ENCODE measurements around the gene MRPL20.

The MRPL20 gene

DNA sequence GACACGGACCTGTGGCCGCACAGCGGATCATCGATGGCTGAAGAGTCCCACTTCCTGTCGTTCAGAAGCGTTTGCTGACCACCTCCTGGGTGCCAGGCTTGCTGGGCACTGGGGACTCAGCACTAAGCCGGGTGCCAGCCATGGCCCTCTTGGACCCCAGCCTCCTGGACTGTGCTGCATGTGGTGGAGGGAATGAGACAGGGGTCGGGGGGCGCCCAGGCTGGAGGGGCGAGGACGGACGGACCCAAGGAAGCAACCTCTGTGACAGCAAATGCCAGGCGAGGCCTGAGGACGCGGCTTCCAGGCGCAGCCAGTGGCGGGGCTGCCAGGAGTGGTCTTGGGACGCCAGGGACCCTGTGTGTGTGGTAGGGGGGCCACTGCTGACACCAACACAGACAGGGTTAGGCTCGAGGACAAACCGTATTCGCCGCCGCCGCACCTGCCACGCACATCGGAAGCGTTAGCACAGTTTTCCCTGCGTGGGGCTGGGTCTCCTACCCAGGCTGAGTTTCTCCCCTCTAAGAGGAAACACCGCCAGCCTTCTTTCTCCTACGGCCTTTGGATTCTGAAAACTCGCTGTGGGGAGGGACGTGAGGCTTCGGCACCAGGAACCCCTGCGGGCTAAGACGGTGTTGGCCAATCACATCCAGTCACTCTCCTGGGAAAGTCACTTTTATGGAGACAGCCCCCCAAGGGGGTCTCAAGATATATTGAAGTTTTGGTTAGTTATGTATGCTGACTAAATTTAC lies 45.7 kb downstream of the MRPL20 start:
- no peak for DNase-seq (ENCODE audit: low read depth)

DNA sequence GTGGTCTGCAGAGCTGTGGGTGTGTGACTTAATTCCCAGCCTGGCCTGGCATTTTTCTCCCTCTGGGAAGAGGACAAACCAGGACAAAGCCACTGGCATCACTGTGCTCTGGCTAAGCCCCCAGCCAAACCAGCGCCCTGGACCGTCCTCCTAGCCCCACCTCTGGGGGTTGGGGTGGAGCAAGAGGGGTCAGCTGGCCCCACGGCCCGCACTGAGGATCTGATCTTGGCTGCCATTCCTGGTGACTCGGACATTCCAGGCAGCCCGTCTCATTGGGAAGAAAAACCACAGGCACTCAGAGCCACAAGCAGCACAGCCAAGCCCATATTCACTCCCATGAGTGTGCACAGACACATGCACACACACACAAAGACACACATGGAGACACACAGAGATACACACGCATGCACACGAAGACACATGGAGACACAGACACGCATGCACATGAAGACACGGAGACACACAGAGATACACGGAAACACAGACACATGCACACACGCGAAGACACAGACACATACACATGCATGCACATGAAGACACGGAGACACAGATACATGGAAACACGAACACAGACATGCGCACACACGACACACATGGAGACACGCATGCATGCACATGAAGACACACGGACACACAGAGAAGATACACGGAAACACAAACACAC lies 46.5 kb downstream of the MRPL20 start:
- DNase-seq (ENCODE audit: low read depth) = peak; percentile 95

DNA sequence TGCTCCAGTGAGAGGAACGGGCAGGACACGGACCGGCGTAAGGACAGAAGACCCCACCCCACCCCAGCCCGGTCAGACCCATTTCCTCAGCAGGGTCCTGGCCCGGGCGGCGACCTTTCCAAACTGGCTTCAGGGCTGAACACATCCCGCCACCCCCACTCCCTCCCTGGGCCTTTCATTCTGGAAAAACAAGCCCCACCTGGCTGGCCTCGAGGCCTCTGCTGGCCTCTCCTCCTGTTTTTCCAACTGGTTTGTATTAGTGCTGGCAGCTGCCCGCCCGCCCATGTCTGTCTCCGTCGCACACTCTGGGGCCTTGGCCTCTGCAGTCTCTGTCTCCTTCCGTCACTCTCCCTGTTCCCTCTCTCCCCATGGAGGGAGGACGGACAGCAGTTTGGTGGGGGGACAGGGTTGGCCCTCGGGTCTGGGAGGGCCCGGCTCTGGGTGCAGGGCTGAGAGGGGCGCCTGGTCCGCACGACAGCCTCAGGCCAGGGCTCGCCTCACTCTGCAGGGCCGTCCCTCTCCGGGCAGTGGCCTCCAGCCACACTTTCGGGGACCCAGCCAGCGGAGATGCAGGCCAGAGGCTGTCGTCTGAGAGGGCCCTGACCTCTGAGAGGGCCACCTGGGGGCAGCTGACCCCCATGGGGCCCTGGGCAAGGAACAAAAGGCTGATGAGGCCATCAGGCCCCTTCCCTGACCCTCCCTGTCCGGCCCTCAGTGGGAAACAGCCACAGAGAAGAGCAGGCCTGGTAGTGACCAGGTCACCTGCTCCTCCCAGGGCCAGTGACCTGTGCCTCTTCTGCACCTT lies 47.2 kb downstream of the MRPL20 start:
- DNase-seq (ENCODE audit: low read depth) = peak; percentile 45

DNA sequence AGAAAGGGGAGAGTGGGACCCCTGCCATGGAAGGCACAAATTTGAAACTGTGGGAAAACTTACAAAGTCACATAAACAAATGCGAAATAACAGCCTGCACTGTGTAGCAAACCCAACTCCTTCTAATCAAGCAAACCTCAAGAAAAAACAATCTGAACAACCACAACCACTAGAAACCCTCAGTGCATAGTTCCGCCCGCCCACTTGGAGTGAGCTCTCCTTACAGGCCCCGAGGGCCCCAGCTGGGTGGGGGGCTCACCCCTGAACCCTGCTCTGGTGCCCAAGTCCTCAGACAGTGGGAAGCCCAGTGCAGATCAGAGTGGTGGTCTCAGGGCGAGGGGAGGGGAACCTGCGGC lies 47.8 kb downstream of the MRPL20 start:
- DNase-seq (ENCODE audit: low read depth) = peak; percentile 86

DNA sequence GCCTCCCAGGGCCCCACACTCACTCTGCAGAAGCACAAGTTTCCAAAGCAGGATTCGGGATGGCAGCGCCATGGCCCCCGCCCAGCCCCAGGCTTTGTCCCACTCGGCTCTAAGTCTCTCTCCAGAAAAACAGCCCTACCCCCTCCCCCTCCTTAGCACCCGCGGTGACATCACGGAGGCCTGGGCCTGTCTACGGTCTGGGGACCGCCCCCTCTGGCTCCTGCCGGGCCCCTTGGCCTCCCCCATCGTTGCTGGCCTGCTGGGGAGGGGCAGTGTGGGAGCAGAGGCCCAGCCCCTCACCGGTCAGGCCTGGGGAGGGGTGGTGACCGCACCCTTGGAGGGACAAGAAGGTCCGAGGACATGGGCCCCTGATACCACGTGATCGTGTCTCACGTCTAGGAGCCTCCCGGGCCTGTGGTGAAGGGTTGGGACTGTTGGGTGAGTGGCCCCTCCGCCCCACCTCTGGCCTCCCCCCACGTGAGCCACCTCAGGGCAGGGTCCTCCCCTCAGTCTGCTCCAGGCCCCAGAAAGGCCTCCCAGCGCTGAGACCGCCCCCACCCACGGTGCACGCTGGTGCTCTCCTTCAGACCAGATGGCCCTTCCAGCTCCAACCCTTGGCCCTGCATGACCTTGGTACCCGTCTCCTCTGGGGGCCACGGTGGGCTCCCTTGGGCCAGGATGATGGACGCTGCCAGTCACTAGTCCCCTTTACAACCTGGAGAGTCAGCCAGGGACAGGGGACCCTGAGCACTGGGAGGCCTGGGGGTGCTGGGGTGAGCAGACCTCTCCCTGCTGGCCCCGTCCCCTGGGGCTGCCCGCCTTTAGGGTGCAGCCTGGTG lies 48.4 kb downstream of the MRPL20 start, which contains the start of gene MXRA8:
Gene MXRA8 (minus strand): TSS at position 123 of the 839 bp plus-strand sequence. CDS start 51 bp downstream, at position 72.
- DNase-seq (ENCODE audit: low read depth) = peak; percentile 86

DNA sequence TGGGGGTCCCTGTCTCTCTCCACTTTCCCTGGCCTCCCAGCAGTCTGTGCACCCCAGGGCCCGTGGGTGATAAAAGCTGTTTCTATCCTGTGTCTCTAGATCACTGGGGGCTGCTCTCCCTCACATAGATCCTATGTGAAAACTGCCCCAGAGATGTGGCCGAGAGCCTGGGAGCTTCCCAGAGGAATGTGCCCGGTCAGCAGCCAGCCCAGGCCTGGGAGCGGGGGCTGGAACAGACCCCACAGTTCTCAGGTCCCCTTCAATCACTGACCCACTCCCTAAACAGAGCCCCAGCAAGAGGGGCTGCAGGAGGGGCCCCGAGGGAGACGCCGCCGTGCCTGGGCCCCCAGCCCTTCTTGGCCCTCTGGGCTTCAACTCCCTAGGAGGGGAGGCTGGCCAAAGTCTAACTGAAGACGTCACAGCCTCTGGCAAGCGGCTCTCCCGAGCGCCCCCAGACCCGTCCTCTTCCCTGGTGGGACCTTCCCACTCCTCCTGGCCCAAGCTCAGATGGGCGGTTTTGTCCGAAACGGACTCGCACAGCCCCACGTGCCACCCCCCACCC lies 49.1 kb downstream of the MRPL20 start:
- DNase-seq (ENCODE audit: low read depth) = peak; percentile 31

DNA sequence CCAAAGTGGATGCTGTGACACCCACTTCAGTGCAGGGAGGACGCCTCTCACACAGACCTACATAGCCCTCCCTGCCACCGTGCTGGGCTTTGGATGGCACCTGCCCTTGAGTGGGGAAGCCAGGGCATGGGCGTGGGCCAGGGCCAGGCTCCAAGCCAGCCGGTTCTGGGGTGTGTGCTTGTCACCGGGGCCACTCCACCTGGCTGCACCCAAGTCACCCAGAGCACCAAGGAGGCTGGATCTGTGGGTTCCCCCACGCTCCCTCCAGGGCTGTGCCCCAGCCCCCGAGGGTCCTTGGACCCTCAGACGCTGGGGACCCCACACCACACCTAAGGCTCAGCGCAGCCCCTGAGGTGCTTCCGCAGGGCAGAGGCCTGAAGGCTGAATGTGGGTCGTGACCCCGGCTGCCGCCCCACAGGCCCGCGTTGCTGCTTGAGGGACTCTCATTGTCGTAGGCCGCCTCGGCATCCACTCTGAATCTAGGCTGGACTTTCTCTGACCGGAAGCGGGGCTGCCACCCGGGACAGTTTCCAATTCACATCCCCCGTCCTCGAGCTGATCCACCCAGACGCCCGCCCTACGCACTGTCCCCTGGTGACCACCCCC lies 50.2 kb downstream of the MRPL20 start:
- DNase-seq (ENCODE audit: low read depth) = no peak

DNA sequence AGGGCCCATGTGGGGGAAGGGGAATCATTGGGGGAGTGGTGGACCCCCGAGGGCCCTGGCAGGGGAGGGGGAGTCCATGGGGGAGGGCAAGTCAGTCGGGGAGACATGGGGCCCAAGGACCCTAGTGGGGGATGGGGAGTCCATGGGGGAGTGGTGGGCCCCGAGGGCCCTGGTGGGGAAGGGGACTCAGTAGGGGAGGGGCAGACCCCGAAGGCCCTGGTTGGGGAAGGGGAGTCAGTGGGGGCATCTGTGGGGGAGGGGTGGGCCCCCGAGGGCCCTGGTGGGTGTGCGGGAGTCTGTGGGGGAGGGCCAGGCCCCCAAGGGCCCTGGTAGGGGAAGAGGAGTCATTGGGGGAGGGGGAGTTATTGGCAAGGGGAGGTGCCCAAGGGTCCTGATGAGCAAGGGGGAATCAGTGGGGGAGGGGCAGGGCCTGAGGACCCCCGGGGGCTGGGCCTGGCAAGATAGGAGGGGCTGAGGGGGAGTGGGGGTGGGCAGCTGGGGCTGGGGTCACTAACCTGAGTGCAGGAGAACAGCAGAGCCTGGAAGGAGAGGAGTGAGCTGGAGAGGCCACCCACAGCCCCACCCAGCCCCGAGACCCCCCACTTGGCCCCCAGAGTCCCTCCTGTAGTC lies 50.8 kb downstream of the MRPL20 start:
- DNase-seq (ENCODE audit: low read depth) = no peak

DNA sequence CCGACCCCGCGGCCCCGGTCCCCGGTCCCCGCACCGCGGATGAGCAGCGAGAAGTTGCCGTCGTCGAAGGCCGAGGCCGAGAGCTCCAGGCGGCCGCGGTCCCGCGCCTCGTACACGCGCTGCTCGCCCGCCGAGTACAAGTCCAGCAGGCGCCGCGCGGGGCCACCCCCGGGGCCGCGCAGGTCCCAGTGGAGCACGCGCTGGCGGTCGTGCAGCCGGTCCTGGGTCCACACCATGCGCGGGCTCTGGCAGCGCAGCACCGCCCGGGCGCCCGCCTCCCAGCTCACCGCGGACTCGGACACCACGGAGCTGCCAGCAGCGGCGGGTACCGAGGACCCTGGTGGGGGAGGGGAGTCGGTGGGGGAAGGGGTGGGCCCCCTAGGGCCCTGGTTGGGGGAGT lies 51.7 kb downstream of the MRPL20 start:
- peak; percentile 42 for DNase-seq (ENCODE audit: low read depth)

DNA sequence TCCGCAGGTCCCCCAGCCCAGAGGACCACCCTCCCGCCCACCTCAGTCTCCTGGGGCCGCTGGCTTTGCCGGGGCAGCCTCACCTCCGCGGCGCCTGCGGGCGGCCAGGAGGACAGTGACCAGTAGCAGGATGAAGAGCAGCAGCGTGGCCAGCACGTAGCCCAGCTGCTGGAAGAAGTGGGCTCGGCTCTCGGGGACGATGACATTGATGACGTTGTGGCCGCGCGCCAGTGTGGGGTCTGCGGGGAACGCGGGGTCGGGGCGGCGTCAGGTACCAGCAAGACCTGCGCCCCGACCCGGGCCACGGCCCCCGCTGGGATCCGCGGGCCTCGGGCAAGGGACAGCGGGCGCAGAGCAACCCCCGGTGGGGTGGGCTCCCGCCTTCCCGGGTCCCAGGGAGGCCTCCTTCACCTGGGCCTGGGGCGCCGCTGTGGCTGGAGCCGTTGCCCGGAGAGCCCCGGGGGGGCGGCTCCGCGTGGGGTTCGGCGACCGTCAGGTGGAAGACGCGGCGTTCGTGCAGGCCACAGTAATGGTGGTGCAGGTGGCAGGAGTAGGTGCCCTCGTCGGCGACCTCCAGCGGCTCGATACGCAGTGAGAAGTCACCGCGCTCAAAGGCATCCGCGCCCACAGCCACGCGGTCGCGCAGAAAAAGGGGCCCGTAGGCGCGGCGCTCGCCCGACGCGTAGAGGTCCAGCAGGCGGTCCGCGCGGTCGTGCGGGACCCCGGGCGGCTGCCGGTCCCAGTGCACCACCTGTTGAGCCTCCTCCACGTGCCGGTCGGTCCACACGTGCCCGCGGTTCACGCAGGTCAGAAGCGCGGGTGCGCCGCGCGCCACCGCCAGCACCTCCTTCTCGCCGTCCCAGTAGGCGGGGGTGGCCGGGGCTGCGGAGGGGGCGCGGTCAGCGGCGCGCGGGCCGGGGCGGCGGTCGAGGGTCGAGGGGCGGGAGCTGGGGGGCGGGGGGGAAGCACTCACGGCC lies 52.5 kb downstream of the MRPL20 start:
- DNase-seq (ENCODE audit: low read depth) = no peak

DNA sequence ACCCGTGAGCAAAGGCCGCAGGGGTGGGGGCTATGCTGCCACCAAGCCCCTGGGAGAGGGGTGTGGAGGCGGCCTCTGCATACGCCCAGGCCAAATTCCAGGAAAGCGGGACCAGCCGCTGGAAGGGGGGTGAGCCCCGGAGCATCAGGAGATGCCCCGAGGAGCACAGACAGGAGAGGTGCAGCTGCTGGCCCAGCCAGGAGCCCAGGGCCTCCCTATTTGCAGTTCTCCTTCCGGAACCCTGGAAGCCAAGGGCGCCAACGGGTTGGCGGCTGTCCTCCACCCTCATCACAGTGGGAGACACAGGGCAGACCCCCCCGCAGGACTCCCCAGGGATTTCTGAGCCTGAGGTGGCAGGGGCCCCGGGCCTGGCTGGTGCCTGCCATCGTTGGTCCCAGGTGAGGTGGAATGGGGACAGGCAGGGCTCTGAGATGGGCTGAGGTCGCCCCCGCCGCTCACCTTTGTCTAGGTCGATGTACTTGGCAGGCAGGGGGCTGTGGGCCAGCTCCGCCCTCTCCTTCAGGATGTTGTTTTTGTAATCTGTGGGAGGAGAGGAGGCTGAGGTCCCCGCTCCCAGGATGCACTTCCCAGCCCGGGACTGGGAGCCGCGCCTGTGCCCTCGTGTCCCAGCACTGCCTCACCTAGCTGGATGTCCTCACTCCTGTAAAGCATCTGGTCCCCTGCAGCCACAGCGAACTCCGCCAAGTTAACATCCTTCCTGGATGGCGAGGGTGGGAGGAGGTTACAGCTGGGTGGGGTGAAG lies 53.5 kb downstream of the MRPL20 start:
- no peak for DNase-seq (ENCODE audit: low read depth)

DNA sequence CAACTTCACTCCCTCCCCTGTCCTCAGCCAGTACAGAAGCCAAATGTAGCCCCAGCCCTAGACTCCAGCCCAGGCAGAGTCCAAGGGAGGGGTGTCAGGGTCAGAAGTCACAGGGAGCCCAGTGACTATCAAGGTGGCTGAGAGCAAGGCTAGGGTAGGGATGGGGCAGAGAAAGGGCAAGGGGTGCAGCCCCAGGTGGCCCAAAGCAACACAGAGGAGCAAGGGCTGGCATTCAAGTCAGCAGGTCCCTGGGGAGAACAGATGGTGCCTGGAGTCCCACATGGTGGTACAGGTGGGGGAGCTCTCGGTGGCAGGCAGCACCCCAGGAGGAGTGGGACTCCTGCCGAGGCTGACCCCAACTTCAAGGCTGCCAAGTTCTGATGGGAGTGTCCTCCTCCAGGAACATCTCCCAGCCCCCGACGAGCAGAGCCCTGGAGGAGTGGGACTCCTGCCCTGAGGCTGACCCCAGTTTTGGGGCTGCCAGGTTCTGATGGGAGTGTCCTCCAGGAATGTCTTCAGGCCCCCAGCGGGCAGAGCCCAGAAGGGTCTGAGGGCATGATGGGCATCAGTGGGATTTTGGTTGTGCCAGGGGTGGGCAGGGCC lies 54.2 kb downstream of the MRPL20 start:
- DNase-seq (ENCODE audit: low read depth) = no peak
